K562 (cell line): ENCODE data around the gene ARHGAP22. TPM values are rescaled to one million over a fixed set of nuclear protein-coding genes. Genes with fewer than 3 reads are reported as not detected.

Experiments used
- CCAR2 ChIP-seq: fragments of 200-400 bp; formaldehyde crosslinking; IDR thresholded peaks from 2 replicates; pipeline ENCODE4 v1.6.1; 2017; ENCODE audit warnings: mild to moderate bottlenecking, low read depth, low read length
- CHD4 ChIP-seq: fragments of 200-600 bp; sonication (generic); IDR thresholded peaks from 3 replicates; pipeline ENCODE4 v1.6.1; 2012; ENCODE audit warnings: low read depth, mild to moderate bottlenecking, mixed read lengths, low read length, inconsistent platforms; ENCODE audit not compliant: insufficient read depth, insufficient replicate concordance, poor library complexity, severe bottlenecking
- FOXK1 ChIP-seq: sonication (generic); formaldehyde crosslinking; IDR thresholded peaks from 2 replicates; pipeline ENCODE4 v1.8.0; 2022; ENCODE audit warnings: missing genetic modification reagents, mild to moderate bottlenecking, borderline replicate concordance
- GATAD2B ChIP-seq: fragments of 450-650 bp; IDR thresholded peaks from 2 replicates; pipeline ENCODE4 v1.6.1; 2017; ENCODE audit warnings: mild to moderate bottlenecking, borderline replicate concordance
- GTF2A2 ChIP-seq: IDR thresholded peaks from 2 replicates; pipeline ENCODE4 v1.6.1; 2016; ENCODE audit warnings: mild to moderate bottlenecking, missing genetic modification characterization, missing compliant biosample characterization
- HNRNPLL ChIP-seq: fragments of 200-400 bp; formaldehyde crosslinking; IDR thresholded peaks from 2 replicates; pipeline ENCODE4 v1.6.1; 2017; ENCODE audit warnings: low read length, low read depth, mild to moderate bottlenecking; ENCODE audit not compliant: poor library complexity, severe bottlenecking
- MAZ ChIP-seq, 2 experiments: fragments of 450-650 bp in 1 of 2; sonication (generic) in 1 of 2; formaldehyde crosslinking; IDR thresholded peaks in 1 of 2; conservative IDR thresholded peaks in 1 of 2; 2 replicates each; pipeline versions ENCODE4 v1.4.0 to v1.5.0; 2020; ENCODE audit warnings: mild to moderate bottlenecking in 1 of 2, missing genetic modification reagents in 1 of 2
- MEF2D ChIP-seq: conservative IDR thresholded peaks from 2 replicates; pipeline ENCODE4 v1.6.1; 2016; ENCODE audit warnings: low read depth, missing genetic modification characterization, missing compliant biosample characterization
- NFXL1 ChIP-seq: fragments of 450-650 bp; formaldehyde crosslinking; IDR thresholded peaks from 2 replicates; pipeline ENCODE4 v1.4.0; 2021; ENCODE audit warnings: mild to moderate bottlenecking
- NR3C1 ChIP-seq: sonication (generic); formaldehyde crosslinking; IDR thresholded peaks from 2 replicates; pipeline ENCODE4 v1.8.1; 2022; ENCODE audit warnings: missing genetic modification reagents
- RBM25 ChIP-seq: fragments of 200-400 bp; formaldehyde crosslinking; IDR thresholded peaks from 2 replicates; pipeline ENCODE4 v1.6.1; 2018; ENCODE audit warnings: low read length, low read depth, moderate library complexity; ENCODE audit not compliant: severe bottlenecking
- REST ChIP-seq, 2 experiments: fragments of 450-650 bp; formaldehyde crosslinking in 1 of 2; IDR thresholded peaks; 2 replicates each; pipeline versions ENCODE4 v1.4.0 to v1.6.1; 2014 to 2020; ENCODE audit warnings: mild to moderate bottlenecking in 2 of 2, borderline replicate concordance in 1 of 2, low read depth in 1 of 2
- SMC3 ChIP-seq: conservative IDR thresholded peaks from 2 replicates; pipeline ENCODE4 v1.6.1; 2011; ENCODE audit warnings: low read depth, low read length, improper control_type of control experiment; ENCODE audit not compliant: insufficient read depth
- SNIP1 ChIP-seq: fragments of 450-650 bp; IDR thresholded peaks from 2 replicates; pipeline ENCODE4 v1.7.1; 2017; ENCODE audit warnings: low read depth, mild to moderate bottlenecking
- ZNF143 ChIP-seq: sonication (generic); formaldehyde crosslinking; IDR thresholded peaks from 2 replicates; pipeline ENCODE4 v1.9.0; 2022; ENCODE audit warnings: mild to moderate bottlenecking, missing genetic modification reagents
- polyA plus RNA-seq, 8 experiments: library from polyadenylated mRNA; depleted of rRNA in 4 of 8; stranded (reverse) in 5 of 8; unstranded in 3 of 8; fragments of >200 nt; fragmentation: Nextera tagmentation in 2 of 8; fragmentation: Illumina TruSeq in 1 of 8; extraction: Ambion mirVana in 2 of 8; extraction: Trizol in 1 of 8; gene quantifications; 2 replicates each; pipeline versions ENCODE4 v1.2.1 to v1.2.3, GENCODE V29; 2011 to 2014; ENCODE audit warnings: inconsistent platforms in 1 of 8, missing spikeins in 1 of 8
- total RNA-seq, 7 experiments: library from RNA; depleted of rRNA in 6 of 7; stranded (reverse); fragments of >200 nt in 6 of 7; fragmentation: Illumina TruSeq in 2 of 7; extraction: Trizol in 2 of 7; gene quantifications; 2 replicates each; pipeline versions ENCODE4 v1.2.1 to v1.2.3, GENCODE V29; 2011 to 2021; ENCODE audit warnings: low replicate concordance in 1 of 7
- TF ChIP-seq, protein P1 (sequence below): sonication (generic); formaldehyde crosslinking; IDR thresholded peaks from 2 replicates; pipeline ENCODE4 v1.9.0; 2022; ENCODE audit warnings: mild to moderate bottlenecking, missing genetic modification reagents

Gene ARHGAP22
- total and polyA plus RNA-seq, 9 of the 15 experiments (the other 6 are each of a cell fraction or from before 2014, with no cell fraction given), result 1.3 to 28.1 (median 12.7) TPM

GRCh38 chr10:48523820-48524758 is 80.8 kb downstream of the ARHGAP22 start (continued):
- TF ChIP-seq REST (IDR thresholded peaks at IDR 0.05; ENCODE audit: borderline replicate concordance) (peak; percentile 47; the same call in 1 of the 2 replicates), REST (CRISPR knock-in tag; IDR thresholded peaks at IDR 0.05; ENCODE audit: low read depth) (no peak), NR3C1 (peak; percentile 75; the same call in 1 of the 2 replicates), FOXK1 (CRISPR knock-in tag) (no peak), NFXL1 (CRISPR knock-in tag) (no peak), MAZ (CRISPR knock-in tag; conservative IDR thresholded peaks at IDR 0.05 in 1 of 2, IDR thresholded peaks at IDR 0.05 in 1 of 2) (peak; percentile 15 to 71; a peak in 1 of 4 replicates), CHD4 (peak; percentile 83), CCAR2 (no peak), GATAD2B (0 out of 2 replicates have a peak, but pooled peaks have one; percentile 51), SMC3 (peak; percentile 67), RBM25 (peak; percentile 40), MEF2D (tag) (no peak), GTF2A2 (no peak), ZNF143 (CRISPR knock-in tag) (0 out of 2 replicates have a peak, but pooled peaks have one; percentile 23), SNIP1 (no peak), HNRNPLL (no peak)
- TF ChIP-seq, protein P1, sequence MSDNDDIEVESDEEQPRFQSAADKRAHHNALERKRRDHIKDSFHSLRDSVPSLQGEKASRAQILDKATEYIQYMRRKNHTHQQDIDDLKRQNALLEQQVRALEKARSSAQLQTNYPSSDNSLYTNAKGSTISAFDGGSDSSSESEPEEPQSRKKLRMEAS (CRISPR knock-in tag), result peak; percentile 68; the same call in 1 of the 2 replicates
